Mesenchymal stem cell (in vitro differentiated cells and primary cell): Measurements from ENCODE around the gene TNFAIP2.

Source experiments
- DNase-seq: peaks from one replicate; pipeline ENCODE4 v3.0.0-alpha.2; 2013
- H2AFZ ChIP-seq: one replicate; pipeline ENCODE4 v1.6.1; 2013; ENCODE audit warnings: low read depth, mild to moderate bottlenecking, control low read depth, inconsistent platforms, low read length, moderate library complexity
- H2AK5ac ChIP-seq: 2 replicates; pipeline ENCODE4 v1.6.1; 2013; ENCODE audit warnings: low read length, moderate library complexity, mild to moderate bottlenecking, inconsistent platforms; ENCODE audit not compliant: severe bottlenecking
- H2BK120ac ChIP-seq: one replicate; pipeline ENCODE4 v1.6.1; 2013; ENCODE audit warnings: low read depth, mild to moderate bottlenecking, inconsistent platforms, low read length, moderate library complexity
- H2BK12ac ChIP-seq, 2 experiments: one replicate each; pipeline ENCODE4 v1.6.1; 2013; ENCODE audit warnings: inconsistent platforms in 2 of 2, low read length in 2 of 2, mild to moderate bottlenecking in 2 of 2, moderate library complexity in 2 of 2, control low read depth in 1 of 2
- H2BK15ac ChIP-seq: one replicate; pipeline ENCODE4 v1.6.1; 2013; ENCODE audit warnings: mild to moderate bottlenecking, low read depth, inconsistent platforms; ENCODE audit not compliant: poor library complexity, severe bottlenecking
- H2BK5ac ChIP-seq: 2 replicates; pipeline ENCODE4 v1.6.1; 2013; ENCODE audit warnings: low read depth, mild to moderate bottlenecking, low read length, control low read depth, inconsistent platforms; ENCODE audit not compliant: poor library complexity, severe bottlenecking
- H3K14ac ChIP-seq, 2 experiments: one replicate each; pipeline ENCODE4 v1.6.1; 2013; ENCODE audit warnings: inconsistent platforms in 2 of 2, low read length in 2 of 2, control low read depth in 1 of 2, mild to moderate bottlenecking in 1 of 2, moderate library complexity in 1 of 2
- H3K18ac ChIP-seq, 2 experiments: one replicate each; pipeline ENCODE4 v1.6.1; 2013; ENCODE audit warnings: inconsistent platforms in 2 of 2, low read length in 2 of 2, control low read depth in 1 of 2, low read depth in 1 of 2, mild to moderate bottlenecking in 1 of 2
- H3K23ac ChIP-seq, 2 experiments: one replicate each; pipeline ENCODE4 v1.6.1; 2013; ENCODE audit warnings: inconsistent platforms in 2 of 2, low read length in 2 of 2, mild to moderate bottlenecking in 2 of 2, moderate library complexity in 2 of 2, control low read depth in 1 of 2
- H3K27ac ChIP-seq: 2 replicates; pipeline ENCODE4 v1.5.1; 2013; ENCODE audit warnings: mild to moderate bottlenecking, moderate library complexity, low read length, control low read depth, inconsistent platforms; ENCODE audit not compliant: poor library complexity, severe bottlenecking
- H3K27me3 ChIP-seq, 2 experiments: 2 replicates each; pipeline versions ENCODE4 v1.6.1 to v1.7.0; 2013; ENCODE audit warnings: low read length in 2 of 2, mild to moderate bottlenecking in 2 of 2, moderate library complexity in 2 of 2, control low read depth in 1 of 2, inconsistent platforms in 1 of 2; ENCODE audit not compliant: control insufficient read depth in 1 of 2, insufficient read depth in 1 of 2
- H3K36me3 ChIP-seq, 2 experiments: 2 replicates each; pipeline versions ENCODE4 v1.6.1 to v1.7.0; 2013; ENCODE audit warnings: low read length in 2 of 2, control low read depth in 1 of 2, inconsistent platforms in 1 of 2, low read depth in 1 of 2, mild to moderate bottlenecking in 1 of 2; ENCODE audit not compliant: insufficient read depth in 2 of 2, control insufficient read depth in 1 of 2
- H3K4ac ChIP-seq, 2 experiments: one replicate each; pipeline ENCODE4 v1.6.1; 2013; ENCODE audit warnings: inconsistent platforms in 2 of 2, low read length in 2 of 2, mild to moderate bottlenecking in 2 of 2, moderate library complexity in 2 of 2, control low read depth in 1 of 2, low read depth in 1 of 2
- H3K4me1 ChIP-seq: 2 replicates; pipeline ENCODE4 v1.6.1; 2013; ENCODE audit warnings: low read depth, low read length, control low read depth; ENCODE audit not compliant: control insufficient read depth, insufficient read depth
- H3K4me2 ChIP-seq: 2 replicates; pipeline ENCODE4 v1.6.1; 2013; ENCODE audit warnings: low read length, mild to moderate bottlenecking, inconsistent platforms; ENCODE audit not compliant: poor library complexity, severe bottlenecking
- H3K4me3 ChIP-seq, 2 experiments: 2 replicates each; pipeline versions ENCODE4 v1.5.1 to v1.7.0; 2013; ENCODE audit warnings: low read length in 2 of 2, mild to moderate bottlenecking in 2 of 2, control low read depth in 1 of 2, low read depth in 1 of 2; ENCODE audit not compliant: insufficient read depth in 1 of 2
- H3K79me1 ChIP-seq: replicated peaks from 2 replicates; pipeline ENCODE4 v1.6.1; 2013; ENCODE audit warnings: mild to moderate bottlenecking, control low read depth, low read length, inconsistent platforms; ENCODE audit not compliant: poor library complexity, severe bottlenecking
- H3K9ac ChIP-seq: 2 replicates; pipeline ENCODE4 v1.7.0; 2013; ENCODE audit warnings: mild to moderate bottlenecking, low read length, moderate library complexity
- H3K9me3 ChIP-seq: 2 replicates; pipeline ENCODE4 v1.7.0; 2013; ENCODE audit warnings: mild to moderate bottlenecking, low read length; ENCODE audit not compliant: control insufficient read depth
- H4K8ac ChIP-seq: one replicate; pipeline ENCODE4 v1.6.1; 2013; ENCODE audit warnings: inconsistent platforms, mild to moderate bottlenecking, low read length, moderate library complexity
- H4K91ac ChIP-seq: one replicate; pipeline ENCODE4 v1.6.1; 2013; ENCODE audit warnings: mild to moderate bottlenecking, low read length, inconsistent platforms
- WGBS: methylation state at CpG from one replicate; pipeline ENCODE4 v1.1.7; 2013; ENCODE audit warnings: mixed read lengths; 5-methylcytosine and 5-hydroxymethylcytosine counted together

TNFAIP2 gene

GRCh38 chr14:103089386-103090335, 33.6 kb upstream of the TNFAIP2 start:
- H3K79me1 ChIP-seq = no peaks in the 10 kb centered on the region
- WGBS = 77% methylated on average over 28 of the region's 28 CpGs
- H3K9me3 ChIP-seq = no peaks in the 10 kb centered on the region
- H3K36me3 ChIP-seq = no peaks in the 10 kb centered on the region
- no peak overlapping the region for H3K18ac ChIP-seq
- no peak overlapping the region for H3K4me3 ChIP-seq
- H3K23ac ChIP-seq = no peak overlapping the region
- H2AFZ ChIP-seq = no peak overlapping the region
- no peak overlapping the region for H2BK120ac ChIP-seq
- no peak overlapping the region for H3K4ac ChIP-seq
- no peak overlapping the region for H3K27ac ChIP-seq
- no peak overlapping the region for H3K9ac ChIP-seq
- H3K27me3 ChIP-seq = peaks cover 25 to 37% of the 10 kb centered on the region in 2 experiments
- H2BK15ac ChIP-seq = no peak overlapping the region
- H3K4me1 ChIP-seq = peaks cover 13% of the 10 kb centered on the region
- no peak overlapping the region for H3K14ac ChIP-seq
- no peak overlapping the region for H2BK12ac ChIP-seq
- no peak for DNase-seq
- H4K8ac ChIP-seq = no peak overlapping the region
- no peak overlapping the region for H3K4me2 ChIP-seq
- no peak overlapping the region for H2AK5ac ChIP-seq
- no peak overlapping the region for H2BK5ac ChIP-seq
- H4K91ac ChIP-seq = peak overlapping the region; percentile 14

- no peak overlapping the region for H3K4me2 ChIP-seq
- 90% methylated on average over 9 of the region's 12 CpGs for WGBS
- H3K27ac ChIP-seq = no peak overlapping the region
These were observed 32.7 kb upstream of the TNFAIP2 start for GRCh38 chr14:103090481-103091020.

GRCh38 chr14:103091041-103091882, 32.0 kb upstream of the TNFAIP2 start:
- Histone ChIP-seq H4K91ac (peak overlapping the region; percentile 62), H3K27ac (no peak overlapping the region), H3K23ac (no peak overlapping the region), H3K18ac (peak overlapping the region; percentile 28 to 56), H2BK12ac (peak overlapping the region in 1 of 2 experiments; percentile 2), H4K8ac (peak overlapping the region; percentile 79), H3K36me3 (no peaks in the 10 kb centered on the region), H3K4me3 (peak overlapping the region; percentile 47 to 59), H3K4me2 (peak overlapping the region; percentile 65), H2BK5ac (no peak overlapping the region), H3K14ac (no peak overlapping the region), H3K27me3 (peaks cover 12 to 24% of the 10 kb centered on the region in 2 experiments), H2BK120ac (no peak overlapping the region), H3K9ac (peak overlapping the region; percentile 73), H3K9me3 (no peaks in the 10 kb centered on the region), H3K4ac (peak overlapping the region in 1 of 2 experiments; percentile 67), H2AFZ (peak overlapping the region; percentile 39), H2AK5ac (no peak overlapping the region), H3K4me1 (peaks cover 15% of the 10 kb centered on the region), H2BK15ac (peak overlapping the region; percentile 73), H3K79me1 (no peaks in the 10 kb centered on the region)
- 15% methylated on average over 53 of the region's 69 CpGs for WGBS
- DNase-seq = peak; percentile 37

More at GRCh38 chr14:103090481-103091020, 32.7 kb upstream of the TNFAIP2 start:
- Histone ChIP-seq H4K91ac (no peak overlapping the region), H2AK5ac (no peak overlapping the region), H2AFZ (no peak overlapping the region), H2BK15ac (no peak overlapping the region), H2BK120ac (no peak overlapping the region), H3K79me1 (no peaks in the 10 kb centered on the region), H3K4ac (no peak overlapping the region), H2BK12ac (no peak overlapping the region), H3K9ac (peak overlapping the region; percentile 73), H3K14ac (peak overlapping the region in 1 of 2 experiments; percentile 26), H3K23ac (no peak overlapping the region), H3K4me1 (peaks cover 15% of the 10 kb centered on the region), H3K4me3 (no peak overlapping the region), H2BK5ac (no peak overlapping the region), H4K8ac (no peak overlapping the region), H3K9me3 (no peaks in the 10 kb centered on the region), H3K27me3 (peaks cover 17 to 28% of the 10 kb centered on the region in 2 experiments), H3K36me3 (no peaks in the 10 kb centered on the region), H3K18ac (no peak overlapping the region)
- DNase-seq = no peak
